Measurements from ENCODE around the gene TPPP2.

DNA sequence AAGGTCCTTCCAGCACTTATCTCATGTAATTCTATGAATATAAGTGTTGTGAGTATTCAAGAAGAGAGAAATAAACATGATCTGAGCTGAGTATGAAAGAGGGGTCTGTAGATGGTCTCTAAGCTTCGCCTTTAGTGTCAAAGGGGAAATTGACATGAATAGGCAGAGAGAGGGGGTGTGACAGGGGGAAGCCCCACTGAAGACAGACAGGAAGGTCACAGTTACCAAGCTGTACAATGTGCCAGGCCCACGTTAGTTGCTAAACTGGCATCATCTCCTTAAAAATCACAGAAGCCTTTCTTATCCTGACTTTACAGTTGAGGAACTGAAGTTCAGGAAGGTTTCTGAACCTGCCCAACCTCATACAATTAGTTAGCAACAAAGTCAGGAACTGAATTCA lies 47.7 kb downstream of the TPPP2 start:
- TF ChIP-seq, protein P1, sequence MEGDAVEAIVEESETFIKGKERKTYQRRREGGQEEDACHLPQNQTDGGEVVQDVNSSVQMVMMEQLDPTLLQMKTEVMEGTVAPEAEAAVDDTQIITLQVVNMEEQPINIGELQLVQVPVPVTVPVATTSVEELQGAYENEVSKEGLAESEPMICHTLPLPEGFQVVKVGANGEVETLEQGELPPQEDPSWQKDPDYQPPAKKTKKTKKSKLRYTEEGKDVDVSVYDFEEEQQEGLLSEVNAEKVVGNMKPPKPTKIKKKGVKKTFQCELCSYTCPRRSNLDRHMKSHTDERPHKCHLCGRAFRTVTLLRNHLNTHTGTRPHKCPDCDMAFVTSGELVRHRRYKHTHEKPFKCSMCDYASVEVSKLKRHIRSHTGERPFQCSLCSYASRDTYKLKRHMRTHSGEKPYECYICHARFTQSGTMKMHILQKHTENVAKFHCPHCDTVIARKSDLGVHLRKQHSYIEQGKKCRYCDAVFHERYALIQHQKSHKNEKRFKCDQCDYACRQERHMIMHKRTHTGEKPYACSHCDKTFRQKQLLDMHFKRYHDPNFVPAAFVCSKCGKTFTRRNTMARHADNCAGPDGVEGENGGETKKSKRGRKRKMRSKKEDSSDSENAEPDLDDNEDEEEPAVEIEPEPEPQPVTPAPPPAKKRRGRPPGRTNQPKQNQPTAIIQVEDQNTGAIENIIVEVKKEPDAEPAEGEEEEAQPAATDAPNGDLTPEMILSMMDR (IDR thresholded peaks at IDR 0.05): no peak
- TF ChIP-seq ZFX (IDR thresholded peaks at IDR 0.05; ENCODE audit: borderline replicate concordance): no peak
